ENCODE measurements around the gene CHIC2.

- TF ChIP-seq ZNF510 (tag by site-specific recombination; IDR thresholded peaks at IDR 0.05; ENCODE audit: insufficient replicate concordance) (no peak), ZNF843 (tag by site-specific recombination; IDR thresholded peaks at IDR 0.05) (no peak), PRDM10 (tag by site-specific recombination; IDR thresholded peaks at IDR 0.05) (peak; percentile 89), ZNF266 (tag by site-specific recombination; IDR thresholded peaks at IDR 0.05; ENCODE audit: low read depth) (no peak), PBX3 (CRISPR knock-in tag; IDR thresholded peaks at IDR 0.05) (no peak), ZNF239 (tag by site-specific recombination; IDR thresholded peaks at IDR 0.05) (no peak), CTCF (tag by site-specific recombination; IDR thresholded peaks at IDR 0.05) (no peak), ZNF350 (tag by site-specific recombination; IDR thresholded peaks at IDR 0.05) (no peak), ELK4 (IDR thresholded peaks at IDR 0.05; ENCODE audit: borderline replicate concordance, low read depth, low read length) (no peak)
Measured at GRCh38 chr4:54067166-54067565, 2.8 kb upstream of the CHIC2 start.
